NK-92 treated with Interleukin-12 subunit alpha and Interleukin-12 subunit beta, amount 100 ng/mL, for 24 hours (cell line): ENCODE results near the gene PFDN5.
"Not testable (repeated sequence)": the region's sequence is repeated elsewhere in the genome, so short reads cannot be mapped to it uniquely, and the experiment has no call there.

Source experiments
- DNase-seq: peaks from one replicate; lab custom pipeline; 2025; lab: John Stamatoyannopoulos, UW

PFDN5 gene

DNA sequence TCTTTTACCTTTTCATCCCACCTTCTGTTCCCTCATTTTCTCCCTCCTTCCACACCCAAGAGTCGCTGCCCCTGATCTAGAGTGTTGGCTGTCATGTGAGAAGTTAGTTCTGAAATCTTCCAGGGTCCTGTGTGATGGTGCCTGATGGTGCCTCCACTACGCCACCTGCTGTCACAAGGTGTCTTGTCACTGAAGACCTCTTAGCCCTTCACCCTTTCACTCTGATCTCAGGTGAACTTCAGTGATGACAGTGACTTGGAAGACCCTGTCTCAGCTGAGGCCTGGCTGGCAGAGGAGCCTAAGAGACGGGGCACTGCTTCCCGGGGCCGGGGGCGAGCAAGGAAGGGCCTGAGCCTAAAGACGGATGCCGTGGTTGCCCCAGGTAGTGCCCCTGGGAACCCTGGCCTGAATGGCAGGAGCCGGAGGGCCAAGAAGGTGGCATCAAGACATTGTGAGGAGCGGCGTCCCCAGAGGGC is 7.6 kb upstream of the PFDN5 start:
- DNase-seq = no peak

DNA sequence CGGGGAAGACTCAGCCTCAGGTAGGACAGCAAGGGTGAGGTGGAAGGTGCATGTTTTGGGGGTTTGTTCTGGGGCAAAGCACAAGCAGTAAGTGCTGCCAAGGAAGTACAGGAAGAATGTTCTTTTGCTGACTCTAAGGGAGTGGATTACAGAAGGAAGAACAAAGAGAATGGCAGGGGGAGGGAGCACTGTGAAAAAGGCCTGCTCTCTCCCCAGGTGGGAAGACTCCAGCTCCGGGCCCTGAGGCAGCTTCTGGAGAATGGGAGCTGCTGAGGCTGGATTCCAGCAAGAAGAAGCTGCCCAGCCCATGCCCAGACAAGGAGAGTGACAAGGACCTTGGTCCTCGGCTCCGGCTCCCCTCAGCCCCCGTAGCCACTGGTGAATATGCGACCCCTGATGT is 7.0 kb upstream of the PFDN5 start:
- DNase-seq = no peak

DNA sequence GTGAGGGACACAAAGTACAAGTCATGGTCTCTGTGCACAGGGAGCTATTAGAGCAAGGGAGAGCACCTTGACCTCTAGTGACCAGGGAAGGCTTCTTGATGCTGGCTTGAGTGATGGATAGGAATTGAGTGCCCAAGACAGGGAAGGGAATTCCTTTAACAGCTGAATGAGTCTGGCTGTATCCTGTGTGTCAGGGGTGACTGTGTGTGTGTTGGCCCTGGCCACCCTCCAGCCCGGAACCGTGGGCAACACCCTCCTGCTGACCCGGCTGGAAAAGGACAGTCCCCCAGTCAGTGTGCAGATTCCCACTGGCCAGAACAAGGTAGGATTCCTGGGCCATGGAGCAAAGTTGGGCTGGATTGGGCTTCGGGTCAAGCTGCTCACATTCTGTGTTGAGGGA is 5.5 kb upstream of the PFDN5 start:
- DNase-seq = no peak

DNA sequence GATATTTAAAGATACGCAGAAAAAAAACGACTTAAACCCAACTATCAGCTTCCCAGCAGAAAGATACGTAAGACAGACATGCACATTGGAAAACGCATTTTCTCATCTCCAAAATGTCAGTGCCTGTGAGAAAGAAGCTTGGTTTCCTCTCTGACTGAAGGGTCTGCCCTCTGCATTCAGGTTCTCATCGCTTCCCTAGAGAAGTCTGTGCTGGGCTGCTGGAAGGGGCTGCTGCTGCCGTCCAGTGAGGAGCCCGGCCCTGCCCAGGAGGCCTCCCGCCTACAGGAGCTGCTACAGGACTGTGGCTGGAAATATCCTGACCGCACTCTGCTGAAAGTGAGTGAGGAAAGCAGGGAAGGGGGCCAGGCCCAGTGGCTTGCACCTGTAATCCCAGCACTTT is 4.7 kb upstream of the PFDN5 start:
- DNase-seq = no peak

DNA sequence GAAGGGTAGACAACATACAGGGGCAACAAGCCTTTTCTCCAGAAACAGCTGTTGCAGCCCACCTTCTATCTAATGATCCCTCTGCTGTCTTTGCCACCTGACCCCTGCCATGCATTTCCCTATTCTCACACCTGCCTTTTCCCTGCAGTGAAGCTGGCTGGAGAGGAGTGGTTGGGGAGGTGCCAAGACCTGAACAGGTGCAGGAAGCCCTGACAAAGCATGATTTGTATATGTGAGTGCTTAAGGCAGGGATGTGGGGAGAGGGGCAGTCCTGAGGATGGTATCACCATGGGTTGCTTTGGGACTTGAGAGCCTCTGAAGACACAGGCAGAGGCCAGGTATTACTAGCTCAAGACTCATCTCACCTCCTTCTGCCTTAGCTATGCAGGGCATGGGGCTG is 2.9 kb upstream of the PFDN5 start:
- DNase-seq = no peak

DNA sequence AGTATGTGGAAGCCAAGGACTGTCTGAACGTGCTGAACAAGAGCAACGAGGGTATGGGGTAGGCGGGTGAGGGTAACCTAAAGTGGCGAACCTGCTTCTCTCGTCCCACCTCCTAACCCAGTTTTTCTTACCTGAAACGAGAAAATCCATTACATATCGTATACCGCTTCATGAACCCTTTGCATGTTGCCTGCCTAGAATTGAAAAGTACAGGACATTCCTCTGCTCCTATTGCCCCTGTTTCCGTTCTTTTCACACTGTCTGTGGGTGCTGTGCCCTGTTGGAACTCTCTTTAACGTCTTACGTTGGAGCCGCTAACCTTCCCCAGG is 513 bp downstream of the PFDN5 start:
- DNase-seq = no peak

DNA sequence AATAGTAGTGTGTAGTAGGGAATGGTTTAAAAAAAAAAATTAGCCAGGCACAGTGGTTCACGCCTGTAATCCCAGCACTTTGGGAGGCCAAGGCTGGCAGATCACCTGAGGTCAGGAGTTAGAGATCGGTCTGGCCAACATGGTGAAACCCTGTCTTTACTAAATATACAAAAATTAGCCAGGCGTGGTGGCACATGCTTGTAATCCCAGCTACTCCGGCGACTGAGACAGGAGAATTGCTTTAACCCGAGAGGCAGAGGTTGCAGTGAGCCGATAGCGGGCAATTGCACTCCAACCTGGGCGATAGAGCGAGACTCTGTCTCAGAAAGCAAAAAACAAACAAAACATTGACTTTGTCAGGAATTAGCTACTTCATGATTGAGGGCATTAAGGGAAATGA is 1.8 kb downstream of the PFDN5 start:
- DNase-seq = not testable (repeated sequence)

DNA sequence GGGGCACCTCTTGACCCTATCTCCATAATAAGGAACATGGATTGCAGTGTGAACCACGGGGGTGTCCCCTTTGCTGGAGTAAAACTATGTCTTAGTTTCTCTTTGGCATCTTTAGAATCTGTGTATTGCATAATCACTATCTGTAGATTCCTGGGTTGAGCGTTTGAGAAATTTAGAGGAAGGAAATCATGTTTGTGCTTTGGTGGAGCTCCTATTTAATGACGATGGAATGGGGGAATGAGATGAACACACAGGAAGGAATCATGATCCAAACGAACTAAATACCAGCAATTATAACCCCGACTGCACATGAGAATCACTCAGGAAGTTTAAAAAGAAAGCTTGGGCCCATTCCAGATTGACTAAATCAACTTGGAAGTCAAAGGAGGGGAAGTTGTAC is 2.8 kb downstream of the PFDN5 start:
- DNase-seq = no peak

DNA sequence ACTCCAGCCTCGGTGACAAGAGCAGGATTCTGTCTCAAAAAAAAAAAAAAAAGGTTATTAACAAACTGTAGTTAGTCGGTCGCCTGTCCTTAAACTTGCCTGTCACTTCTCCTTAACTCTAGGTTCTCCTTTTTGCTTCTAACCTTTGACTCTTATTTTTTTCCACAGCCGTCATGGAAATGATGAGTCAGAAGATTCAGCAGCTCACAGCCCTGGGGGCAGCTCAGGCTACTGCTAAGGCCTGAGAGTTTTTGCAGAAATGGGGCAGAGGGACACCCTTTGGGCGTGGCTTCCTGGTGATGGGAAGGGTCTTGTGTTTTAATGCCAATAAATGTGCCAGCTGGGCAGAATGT is 3.7 kb downstream of the PFDN5 start:
- DNase-seq = no peak

DNA sequence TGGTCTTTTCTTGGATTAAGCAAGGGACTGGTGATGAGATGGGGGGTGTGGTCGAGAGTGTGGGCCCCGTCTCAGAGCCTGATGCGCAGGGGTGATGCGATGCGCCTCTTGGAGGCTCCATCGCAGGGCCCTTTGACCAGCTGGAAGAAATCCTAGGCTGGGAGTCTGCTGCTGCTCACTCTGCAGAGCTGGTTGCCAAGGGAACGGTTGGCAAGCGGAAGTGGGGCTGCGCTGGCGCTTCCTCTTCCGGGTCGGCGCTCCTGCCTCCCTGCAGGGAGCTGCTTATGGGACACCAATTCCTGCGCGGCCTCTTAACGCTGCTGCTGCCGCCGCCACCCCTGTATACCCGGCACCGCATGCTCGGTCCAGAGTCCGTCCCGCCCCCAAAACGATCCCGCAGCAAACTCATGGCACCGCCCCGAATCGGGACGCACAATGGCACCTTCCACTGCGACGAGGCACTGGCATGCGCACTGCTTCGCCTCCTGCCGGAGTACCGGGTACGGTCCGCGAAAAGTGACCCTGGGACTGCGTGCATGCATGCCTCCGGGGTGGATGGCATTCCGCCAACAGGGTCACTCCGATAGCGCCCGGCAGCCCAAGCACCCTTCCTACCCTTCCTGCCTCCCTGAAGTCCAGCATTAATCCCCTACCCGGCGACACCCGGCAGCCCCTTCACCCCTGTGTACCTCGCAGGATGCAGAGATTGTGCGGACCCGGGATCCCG is 4.3 kb downstream of the PFDN5 start, which contains the start of gene MYG1:
MYG1 (plus strand) TSS at position 242 of the 727 bp plus-strand sequence; CDS start at position 285, 43 bp downstream.
- peak; percentile 74 for DNase-seq

DNA sequence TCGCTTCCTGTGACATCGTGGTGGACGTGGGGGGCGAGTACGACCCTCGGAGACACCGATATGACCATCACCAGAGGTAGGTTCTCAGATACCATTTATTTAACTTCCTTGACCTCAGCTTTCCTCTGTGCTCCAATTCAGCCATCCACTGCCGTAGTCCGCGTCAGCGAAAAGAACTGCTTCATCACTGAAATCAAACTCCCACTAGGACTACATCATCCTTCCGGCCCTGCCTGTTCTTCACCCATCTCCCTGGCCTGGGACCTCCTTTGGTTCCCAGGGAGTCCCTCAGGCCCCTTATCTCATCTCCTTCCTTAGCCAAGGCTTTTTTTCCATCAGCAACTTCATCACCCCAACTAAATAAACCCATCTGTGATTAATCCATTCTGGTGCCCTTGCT is 4.8 kb downstream of the PFDN5 start:
- DNase-seq = no peak

DNA sequence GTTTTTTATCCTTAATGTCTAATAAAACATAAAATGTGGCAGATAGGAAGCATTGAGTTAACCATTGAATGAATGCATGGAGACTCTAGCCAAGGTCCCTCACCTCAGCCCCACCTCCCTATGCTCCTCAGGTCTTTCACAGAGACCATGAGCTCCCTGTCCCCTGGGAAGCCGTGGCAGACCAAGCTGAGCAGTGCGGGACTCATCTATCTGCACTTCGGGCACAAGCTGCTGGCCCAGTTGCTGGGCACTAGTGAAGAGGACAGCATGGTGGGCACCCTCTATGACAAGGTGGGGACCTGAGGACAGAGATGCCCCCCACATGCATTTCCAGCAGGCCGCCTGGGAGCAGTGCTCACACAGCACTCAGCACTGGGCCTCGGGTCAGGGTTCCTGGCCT is 7.6 kb downstream of the PFDN5 start:
- DNase-seq = no peak

DNA sequence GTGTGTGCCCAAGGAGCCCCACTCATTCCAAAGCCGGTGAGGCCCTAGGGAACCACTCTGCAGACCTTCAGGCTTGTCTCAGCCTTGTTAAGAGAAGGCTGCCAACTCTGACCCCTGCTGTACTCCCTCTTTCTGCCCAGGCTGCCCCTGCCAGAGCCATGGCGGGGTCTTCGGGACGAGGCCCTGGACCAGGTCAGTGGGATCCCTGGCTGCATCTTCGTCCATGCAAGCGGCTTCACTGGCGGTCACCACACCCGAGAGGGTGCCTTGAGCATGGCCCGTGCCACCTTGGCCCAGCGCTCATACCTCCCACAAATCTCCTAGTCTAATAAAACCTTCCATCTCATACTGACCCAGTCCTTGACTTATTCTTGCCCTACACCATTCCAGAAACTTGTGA is 11.5 kb downstream of the PFDN5 start:
- DNase-seq = no peak

DNA sequence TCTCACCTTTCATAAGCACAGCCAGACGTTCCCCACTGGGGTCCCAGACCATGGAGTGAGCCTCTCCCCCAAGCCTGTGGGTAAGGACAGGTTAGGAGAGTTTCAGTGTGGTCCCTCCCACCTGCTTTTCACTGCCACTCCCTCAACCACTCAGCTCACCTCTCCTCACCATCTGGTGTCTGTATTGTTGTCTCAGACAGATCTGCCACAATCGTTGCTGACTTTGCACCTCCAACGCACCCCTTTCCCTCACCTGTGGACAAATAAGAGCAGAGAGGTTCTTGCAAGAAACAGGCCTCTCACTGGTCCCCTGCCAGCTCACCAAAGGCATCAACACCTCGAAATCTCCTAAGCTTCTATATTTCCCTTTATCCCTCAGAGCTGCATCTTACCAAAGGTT is 12.9 kb downstream of the PFDN5 start:
- no peak for DNase-seq

DNA sequence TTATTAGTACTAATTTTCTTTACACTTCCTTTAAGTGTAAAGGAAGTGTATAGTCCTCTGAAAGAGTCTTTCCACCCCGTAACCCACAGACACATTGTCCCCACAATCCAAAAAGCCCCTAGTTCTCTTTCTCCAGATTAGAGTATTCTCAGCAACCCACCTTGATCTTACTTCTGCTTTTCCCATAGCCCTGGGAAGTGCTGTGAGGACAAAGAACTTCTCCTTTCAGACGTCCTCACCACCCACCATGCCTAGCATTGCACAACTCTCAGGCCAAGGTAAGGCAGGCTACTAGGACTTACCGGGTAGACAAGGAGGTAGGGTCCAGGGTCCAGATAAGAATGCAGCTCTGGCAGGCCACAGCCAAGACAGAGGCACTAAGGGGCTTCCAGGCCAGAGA is 18.7 kb downstream of the PFDN5 start:
- DNase-seq = no peak

DNA sequence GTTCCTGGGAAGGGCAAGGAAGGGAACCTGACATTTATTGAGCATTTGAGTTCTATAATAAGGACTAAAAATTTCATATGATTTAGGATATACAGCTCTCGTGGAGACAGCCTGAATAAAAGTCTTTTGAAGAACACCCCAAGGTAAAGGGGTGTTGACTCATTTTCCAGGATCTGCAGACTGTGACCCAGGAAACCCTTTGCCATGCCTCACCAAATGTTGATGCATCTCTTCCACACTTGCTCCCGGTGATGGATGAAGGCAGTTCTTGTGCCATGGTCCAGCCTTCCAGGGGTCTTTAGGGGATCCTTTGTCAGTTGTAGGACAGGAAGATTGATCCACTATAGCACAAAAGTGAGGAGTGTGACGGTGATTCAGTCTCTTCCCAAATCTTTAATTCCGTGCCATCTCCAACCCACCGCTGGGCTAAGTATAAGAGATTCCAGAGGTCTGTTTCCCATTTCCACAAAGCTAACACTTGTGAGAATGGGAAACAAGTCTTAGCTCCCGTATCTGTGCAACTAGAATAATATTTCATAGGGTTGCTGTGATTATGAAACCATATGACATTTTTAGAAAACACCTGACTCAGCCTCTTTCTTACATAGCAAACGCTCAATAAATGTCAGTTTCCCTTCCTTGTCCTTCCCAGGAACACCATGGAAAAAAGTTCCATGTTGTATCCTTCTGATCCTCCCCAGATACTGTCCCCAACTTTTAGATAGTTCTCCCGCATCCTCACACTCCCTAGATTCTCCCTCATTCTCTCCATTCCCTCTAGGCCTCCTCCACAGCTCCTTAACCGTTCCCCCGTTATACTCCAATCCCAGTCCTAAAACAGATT is 25.2 kb downstream of the PFDN5 start:
- no peak for DNase-seq

DNA sequence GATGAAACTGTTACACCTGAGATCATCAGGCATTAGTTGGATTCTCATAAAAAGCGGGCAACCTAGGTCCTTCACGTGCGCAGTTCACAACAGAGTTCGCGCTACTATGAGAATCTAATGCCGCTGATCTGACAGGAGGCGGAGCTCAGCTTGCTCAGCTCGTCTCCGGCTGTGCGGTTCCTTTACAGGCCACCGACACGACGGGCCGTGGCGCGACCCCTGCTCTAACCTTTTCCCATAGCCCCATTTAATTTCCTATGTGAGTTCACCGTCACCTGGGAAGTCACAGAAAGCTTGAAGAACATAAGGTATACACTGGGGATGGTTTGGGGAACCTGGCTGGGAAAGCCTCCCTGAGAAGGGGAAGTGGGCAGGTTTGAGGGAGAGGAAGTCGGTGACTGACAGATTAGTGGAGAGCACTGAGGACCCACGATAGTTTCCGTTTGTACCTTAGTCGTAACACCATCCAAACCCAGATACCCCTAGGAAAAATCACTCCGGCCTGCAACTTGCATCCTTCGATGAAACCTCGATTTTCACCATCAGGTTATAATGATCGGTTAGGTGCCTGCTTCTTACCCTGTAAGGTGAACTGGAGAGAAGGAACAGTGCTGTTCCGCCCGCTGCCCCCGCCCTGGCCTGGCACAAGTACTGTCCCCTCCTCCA is 28.9 kb downstream of the PFDN5 start:
- peak; percentile 33 for DNase-seq

DNA sequence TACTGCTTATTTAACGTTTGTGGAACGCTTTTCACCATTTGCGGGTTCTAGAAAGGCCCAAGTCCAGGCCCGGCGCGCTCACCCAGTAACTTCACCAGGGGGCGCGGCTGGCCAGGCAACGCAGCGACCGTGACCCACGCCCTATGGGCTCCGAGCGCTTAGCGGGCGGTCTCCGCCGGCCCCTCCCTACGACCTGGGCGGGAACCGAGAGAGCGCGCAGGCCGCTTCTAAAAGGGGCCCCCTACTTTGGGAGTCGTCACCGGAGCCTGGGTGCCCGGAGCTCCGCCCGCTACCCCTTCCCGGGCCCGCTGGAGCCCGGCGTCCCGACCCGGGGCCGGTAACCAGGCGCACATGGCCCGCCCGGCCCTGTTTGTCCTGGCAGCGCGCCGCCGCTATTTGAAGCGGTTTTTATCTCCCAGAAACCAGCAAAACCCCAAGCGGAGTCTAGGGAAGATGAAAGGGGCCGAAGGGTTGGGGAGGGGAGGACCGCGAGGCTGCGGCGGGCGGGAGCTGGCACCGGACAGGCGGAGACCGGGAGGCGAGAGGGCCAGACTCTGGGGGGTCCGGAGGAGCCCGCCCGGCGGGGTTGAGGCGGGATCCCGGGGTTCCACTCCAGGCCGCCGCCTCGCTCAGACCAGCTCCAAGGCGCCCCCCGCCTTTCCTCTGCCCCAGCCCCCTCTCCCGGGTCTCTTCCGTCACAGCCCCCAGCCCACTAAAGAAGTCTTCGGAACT is 29.6 kb downstream of the PFDN5 start:
- DNase-seq = peak; percentile 80

DNA sequence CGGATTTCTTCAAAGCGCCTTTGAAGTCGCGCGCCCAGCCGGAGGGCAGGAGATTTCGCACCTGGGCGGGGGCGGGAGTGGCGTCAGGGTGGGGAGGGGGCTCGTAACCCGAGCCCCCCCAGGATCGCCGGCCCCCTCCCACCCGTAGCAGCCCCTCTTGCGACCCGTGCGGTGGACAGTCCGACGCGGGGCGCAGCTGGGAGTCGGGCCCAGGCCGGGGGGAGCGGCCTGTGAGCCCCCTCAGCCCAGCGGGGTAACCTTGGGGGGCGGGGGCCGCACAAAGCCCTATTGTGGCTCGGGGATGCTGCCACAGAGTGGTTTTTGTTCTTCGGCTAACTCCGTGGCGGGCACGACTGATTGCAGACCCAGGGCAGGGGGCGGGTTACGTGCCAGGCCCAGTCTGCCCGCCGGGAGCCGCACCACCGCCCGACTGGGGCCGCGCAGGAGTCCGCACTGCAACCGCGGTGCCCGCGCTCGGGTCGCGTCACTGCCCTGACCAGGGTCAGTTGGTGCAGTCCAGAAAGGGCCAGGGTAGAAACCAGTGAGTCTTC is 30.2 kb downstream of the PFDN5 start:
- no peak for DNase-seq

DNA sequence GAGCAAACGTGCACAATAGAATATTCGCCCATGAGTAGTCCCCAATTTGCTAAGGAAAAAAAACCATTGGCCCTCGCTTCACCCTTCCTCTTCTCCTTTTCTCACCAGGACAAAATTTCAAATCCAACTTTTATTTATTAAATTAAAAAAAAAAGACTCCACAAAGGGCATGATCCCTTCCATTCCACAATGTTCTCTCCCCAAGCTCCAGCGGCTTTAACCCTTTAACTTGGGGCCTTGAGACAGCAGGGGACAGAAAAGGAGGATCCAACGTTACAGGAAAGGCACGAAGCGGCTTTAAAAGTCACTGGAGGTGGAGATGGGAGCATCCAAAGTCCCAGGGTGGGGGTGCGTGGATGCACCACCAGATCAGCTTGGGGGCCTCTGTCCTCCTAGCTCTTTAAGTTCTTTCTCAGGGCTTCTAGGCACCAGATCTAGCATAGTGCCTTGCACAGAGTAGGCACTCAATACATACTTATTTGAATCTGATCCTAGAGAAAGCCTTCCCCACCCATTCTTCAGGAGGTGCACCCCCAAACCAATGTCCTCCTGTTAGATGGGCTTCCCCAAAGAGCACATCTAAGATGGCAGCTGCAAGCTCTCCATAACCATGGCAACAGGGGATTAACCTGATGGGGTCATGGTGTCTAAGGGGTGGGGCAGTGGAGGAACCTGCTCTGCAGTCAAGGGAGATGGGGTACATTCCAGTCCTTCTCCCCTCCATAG is 31.3 kb downstream of the PFDN5 start:
- DNase-seq = no peak

DNA sequence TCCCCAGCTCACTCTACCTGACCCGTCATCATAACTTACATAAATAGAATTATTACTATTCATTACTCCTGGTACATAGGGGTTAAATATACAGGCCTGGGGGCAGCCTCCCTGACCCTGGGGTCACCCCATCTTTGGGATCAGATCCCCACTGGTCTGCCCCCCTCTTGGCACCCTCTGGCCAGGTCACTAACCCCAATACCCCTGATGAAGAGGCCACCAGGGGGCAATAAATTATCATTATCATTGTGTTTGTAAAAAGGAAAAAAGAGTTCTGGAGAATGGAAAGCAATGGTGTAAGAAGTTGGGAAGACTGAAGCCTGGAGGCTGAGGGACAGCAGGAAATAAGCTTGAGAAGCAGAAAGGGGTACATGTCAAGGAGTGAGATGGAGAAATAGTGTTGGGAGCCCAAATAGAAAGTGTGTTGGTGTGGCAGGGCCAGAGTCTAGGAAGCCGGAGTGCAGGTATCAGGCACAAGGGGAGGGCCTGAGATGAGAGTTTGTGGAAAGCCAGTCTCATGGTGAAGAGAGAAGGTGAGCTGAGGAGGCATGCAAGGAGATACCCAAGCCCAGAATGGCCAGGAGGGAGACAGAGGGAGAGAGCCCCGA is 32.2 kb downstream of the PFDN5 start:
- DNase-seq = no peak
